HG03280 (cell line): ENCODE data around the gene ARMC9.
"Not testable (repeated sequence)": the region's sequence is repeated elsewhere in the genome, so short reads cannot be mapped to it uniquely, and the experiment has no call there.

Source experiments
- ATAC-seq: cut with Tn5 transposase; IDR thresholded peaks from one replicate; pipeline ENCODE4 v1.9.1; 2021; ENCODE audit warnings: mild to moderate bottlenecking, moderate library complexity; ENCODE audit not compliant: unreplicated experiment

ARMC9 gene

GRCh38 chr2:231276987-231277386 is 78.6 kb downstream of the ARMC9 start:
- ATAC-seq: no peak

DNA sequence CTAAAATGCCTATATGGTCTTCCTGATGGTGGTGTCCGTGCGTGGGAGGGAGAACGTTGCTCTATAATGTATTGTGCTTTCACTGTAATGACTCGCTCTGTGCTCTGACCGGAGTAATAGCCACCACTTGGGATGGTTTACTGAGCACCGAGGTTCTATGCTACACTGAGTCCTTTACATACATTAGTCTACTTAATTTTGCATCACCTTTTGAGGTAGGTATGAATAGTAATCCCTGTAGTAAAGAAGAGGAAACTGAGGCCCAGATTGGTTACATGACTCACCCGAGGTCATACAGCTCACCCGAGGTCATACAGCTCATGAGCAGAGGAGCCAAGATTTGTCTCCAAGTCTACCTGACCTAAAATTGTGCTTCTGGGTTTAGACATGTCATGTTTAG is 79.5 kb downstream of the ARMC9 start:
- no peak for ATAC-seq

GRCh38 chr2:231278868-231279267 is 80.4 kb downstream of the ARMC9 start:
- no peak for ATAC-seq

GRCh38 chr2:231280846-231281245 is 82.4 kb downstream of the ARMC9 start:
- ATAC-seq: no peak

DNA sequence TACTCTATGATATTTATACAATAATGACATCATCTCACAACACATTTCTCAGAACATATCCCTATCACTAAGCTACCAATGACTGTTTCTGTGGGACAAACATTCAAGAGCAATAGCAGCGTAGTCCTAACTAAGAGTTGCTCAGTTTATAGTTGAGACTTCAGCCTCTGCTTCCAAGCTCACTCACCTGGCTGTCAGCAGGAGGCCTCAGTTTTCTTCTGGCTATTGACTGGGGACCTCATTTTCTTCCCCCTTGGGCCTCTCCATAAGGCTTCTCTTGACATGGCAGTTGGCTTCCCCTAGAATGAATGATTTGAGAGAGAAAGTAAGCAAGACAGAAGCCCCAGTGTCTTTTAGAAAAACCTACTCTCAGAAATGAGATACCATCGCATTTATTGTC is 85.9 kb downstream of the ARMC9 start:
- ATAC-seq: no peak

- ATAC-seq: no peak
Observed at GRCh38 chr2:231286964-231287363, 88.5 kb downstream of the ARMC9 start.

GRCh38 chr2:231287696-231288095 is 89.3 kb downstream of the ARMC9 start:
- no peak for ATAC-seq

DNA sequence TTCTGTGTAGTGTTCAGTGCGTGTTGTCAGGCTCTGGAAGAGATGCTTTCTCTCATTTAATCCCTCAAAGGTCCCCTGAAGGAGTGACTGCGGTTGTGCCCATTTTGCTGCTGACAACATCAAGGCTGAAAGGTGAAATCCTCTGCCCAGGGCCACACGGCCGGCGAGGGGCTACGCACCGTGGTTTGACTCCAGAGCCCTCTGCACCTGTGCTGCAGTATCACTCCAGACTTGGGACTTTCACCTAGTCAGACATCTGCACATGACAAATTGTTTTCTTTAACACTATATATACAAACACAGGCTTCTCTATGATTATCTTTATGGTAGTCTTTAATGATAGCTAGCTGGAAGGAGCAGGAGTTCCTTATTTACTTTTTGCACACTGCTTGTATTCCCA is 90.2 kb downstream of the ARMC9 start:
- no peak for ATAC-seq

- no peak for ATAC-seq
Observed at GRCh38 chr2:231290321-231291015, 92.0 kb downstream of the ARMC9 start.

GRCh38 chr2:231292472-231293134 is 94.2 kb downstream of the ARMC9 start:
- no peak for ATAC-seq

DNA sequence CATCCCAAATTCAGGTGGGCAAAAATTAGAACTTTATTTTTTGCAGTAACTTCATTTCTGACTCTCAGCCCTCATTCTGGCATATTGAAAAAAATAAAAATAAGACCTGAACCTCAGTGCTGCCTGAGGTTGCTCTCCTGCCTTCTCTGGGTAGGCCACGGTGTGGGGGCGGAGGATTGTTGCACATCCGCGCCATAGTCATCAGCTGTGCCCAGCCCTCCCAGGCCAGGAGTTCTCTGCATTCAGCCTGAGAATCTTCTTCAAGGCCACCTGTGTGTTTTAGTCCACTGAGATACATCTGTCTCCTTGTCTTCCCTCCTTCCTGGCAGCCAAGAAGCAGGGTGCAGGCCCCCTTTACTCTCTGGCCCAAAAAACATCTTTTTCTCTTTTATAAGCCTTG is 94.7 kb downstream of the ARMC9 start:
- ATAC-seq: no peak

DNA sequence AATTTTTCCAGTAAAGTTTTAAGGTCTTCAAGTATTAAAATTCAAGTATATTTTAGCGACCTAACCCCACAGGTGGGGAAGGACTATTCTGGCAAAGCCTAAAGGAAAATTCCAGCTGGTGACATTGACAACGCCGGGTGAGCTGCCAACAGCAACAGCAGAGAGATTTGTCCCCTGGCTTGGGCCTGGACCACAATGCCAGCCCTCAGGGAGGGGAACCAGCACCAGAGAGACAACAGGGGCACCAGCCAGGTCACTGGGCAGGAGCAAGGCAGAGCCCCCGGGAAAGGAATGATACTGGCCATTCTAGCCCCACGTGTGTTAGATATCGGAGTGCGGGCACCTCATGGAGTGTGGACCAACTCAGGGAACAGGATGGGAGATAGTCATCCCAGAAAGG is 95.7 kb downstream of the ARMC9 start:
- no peak for ATAC-seq

- ATAC-seq: no peak
Observed at GRCh38 chr2:231294571-231295362, 96.3 kb downstream of the ARMC9 start.

- no peak for ATAC-seq
Observed at GRCh38 chr2:231295363-231295655, 96.9 kb downstream of the ARMC9 start.

DNA sequence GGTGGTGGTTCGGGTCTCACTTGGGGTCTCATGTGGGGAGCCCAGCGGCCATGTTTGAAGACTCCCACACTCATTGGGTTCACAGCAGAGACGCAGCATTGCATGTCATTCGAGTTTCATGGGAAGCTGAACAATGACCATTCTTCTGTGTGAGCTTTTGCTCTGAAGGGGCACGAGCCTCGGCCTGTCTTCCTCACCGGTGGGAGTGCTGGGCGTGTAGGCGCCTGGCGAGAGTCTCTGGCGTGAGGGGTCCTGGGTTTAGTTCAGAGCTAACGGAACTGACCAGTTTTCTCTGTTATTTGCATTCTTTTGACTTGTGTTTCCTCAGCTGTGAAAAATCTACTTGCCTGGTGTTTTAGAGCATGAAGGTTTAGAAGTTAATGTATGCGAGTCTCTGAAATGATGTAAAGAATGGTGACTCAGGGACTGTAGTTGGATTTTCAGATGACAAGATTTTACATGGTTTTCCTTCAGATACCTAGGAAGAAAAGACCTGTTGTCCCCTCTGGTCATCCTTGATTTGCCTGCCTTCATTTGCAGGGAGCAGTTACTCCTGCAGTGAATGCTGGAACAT is 98.1 kb downstream of the ARMC9 start:
- ATAC-seq: no peak

DNA sequence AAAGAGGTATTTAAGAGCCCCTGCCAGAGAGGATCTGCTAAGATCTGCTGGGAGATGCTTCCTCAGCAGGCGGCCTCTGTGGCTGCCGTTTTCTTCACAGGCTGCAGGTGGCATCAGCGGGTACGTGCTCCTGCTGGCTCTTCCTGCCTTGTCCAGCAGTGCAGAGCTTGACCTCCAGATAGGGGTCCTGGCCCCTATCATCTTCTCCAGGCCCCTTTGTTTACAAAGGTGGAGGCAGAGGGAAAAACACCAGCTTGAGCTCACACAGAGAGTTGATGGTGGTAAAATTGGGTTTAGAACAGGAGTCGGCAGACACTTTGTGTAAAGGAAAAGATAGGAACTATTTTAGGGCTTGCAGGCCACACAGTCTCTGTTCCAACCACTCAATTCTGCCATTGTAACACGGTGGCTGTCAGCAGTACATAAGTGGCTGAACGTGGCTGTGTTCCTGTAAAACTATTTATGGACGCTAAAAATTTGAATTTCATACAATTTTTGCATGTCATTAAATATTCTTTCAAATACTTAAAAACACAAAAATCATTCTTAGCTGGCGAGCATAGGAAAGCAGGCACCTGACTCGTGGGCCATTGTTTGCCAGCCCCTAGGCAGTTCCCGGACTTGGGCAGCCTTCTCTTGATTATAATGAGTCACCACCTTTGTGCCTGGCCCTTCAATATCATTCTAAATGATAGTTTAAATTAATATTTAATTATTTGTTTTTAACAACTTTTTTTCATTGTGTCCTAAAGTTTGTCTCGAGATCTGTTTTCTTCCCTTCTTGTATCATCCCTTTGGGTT is 98.9 kb downstream of the ARMC9 start:
- ATAC-seq: peak; percentile 79

DNA sequence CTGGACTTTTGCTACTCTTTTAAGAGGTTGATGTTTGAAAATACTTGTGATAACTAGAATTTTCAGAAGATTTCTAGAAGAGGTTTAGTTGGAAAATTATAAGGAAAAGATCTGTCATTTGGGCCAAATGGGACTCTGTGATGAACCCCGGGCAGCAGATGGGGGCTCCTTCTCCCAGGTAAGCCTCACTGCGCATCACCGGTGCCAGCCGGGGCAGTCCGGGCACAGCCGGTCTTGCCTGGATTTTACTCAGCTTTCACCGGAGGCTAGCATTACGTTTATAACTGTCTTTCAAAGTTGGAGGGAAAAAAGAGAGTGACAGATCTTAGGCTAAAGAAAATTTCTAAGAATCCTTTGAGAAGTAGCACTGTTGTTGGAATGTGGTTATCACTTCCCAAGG is 99.7 kb downstream of the ARMC9 start:
- ATAC-seq: no peak

DNA sequence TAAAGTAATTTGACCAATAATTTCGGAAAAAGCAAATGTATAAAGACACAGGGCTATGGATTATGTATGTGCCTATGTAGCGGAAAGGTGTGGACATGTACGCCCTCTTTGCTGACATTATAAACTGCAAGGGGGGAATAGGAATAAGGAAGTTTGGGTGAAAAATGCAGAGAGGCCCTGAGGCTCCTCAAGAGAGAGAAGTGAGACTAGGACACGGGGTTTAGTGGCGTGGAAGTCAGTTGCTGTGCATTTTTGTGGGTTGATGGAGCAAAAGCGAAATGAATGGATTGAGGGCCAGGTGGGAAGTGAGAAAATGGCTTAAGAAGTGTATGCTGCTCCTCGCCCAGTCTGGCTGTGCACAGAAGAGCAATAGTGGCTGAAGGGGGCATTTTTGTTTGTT is 100.8 kb downstream of the ARMC9 start:
- no peak for ATAC-seq

GRCh38 chr2:231300020-231300721 is 101.7 kb downstream of the ARMC9 start:
- no peak for ATAC-seq

DNA sequence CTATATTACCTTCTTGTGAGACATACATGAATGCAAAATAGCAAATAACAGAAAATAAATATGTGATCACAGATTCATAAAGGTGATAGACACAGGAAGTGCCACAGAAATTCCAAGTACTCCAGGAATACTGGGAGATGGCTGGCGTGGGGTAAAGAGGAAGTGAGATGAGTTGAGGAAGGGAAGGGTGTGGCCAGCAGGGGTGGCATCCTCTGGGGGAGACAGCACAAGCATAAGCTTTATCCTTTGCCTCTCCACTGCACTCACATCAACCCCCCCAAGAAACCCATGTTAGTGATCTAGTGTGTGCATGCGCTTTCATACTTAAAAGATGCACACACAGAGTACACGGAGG is 102.3 kb downstream of the ARMC9 start:
- no peak for ATAC-seq

- not testable (repeated sequence) for ATAC-seq
Observed at GRCh38 chr2:231304259-231304658, 105.8 kb downstream of the ARMC9 start.
